ENCODE data around the gene CEP112. TPM values are rescaled to one million over a fixed set of nuclear protein-coding genes. Genes with fewer than 3 reads are reported as not detected.

Gene CEP112
- total and polyA plus RNA-seq, 9 of the 15 experiments (the other 6 are each of a cell fraction or from before 2014, with no cell fraction given): 0.84 TPM; not detected in 8

DNA sequence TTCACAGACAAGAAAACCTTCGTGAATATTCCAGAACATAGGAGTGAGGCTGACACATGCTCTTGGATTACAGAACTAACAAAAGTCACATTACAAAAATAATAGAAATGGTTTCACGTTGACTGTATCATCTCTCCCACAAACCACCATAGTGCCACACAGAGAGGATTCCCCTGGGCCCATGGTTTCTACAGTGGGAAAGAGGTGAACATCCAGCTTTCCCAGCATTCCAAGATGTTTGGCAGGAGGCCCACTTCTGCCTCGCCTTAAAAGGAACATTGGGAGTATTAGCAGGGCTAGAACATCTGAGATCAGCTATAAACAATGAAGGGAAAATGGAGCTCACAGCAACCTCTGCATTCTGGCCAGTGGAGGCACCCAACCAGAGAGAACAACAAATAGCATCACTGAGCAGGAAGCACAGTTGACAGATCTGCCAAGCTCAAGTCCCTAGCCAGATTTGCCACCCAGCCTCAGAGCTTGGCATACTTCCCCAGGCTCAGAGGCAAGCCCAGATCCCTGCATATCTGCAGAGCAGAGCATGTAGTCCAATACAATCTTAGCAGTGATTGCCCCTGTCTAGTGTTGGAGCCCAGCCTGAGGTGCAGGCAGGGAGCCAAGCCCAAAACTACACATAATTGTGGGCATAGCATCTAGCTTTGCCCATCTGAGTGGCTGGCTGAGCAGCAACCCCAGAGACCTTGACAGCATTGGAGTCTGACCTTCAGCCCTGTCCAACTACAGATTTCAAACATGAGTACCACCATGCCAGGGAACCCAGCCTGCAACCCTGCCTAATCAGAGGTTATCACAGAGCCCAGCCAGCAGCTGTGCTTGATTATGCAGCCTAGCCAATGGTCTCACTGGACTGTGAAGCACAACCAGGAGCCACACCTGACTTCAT lies 260.4 kb downstream of the CEP112 start:
- in situ Hi-C loops (cut with MboI) (no loop called here), intact Hi-C loops (cut with micrococcal nuclease) (no loop called here)
- POLR2A ChIA-PET: no interaction called here
- H3K4me2 ChIP-seq (ENCODE audit: insufficient read depth, low read length): no peak overlapping the region
- H3K4me3 ChIP-seq: no peak overlapping the region
- CTCF ChIA-PET (ENCODE audit: low intra/inter-chr PET ratio): no interaction called here
- H3K36me3 ChIP-seq (ENCODE audit: control insufficient read depth, insufficient read depth, low read length): no peaks in the 10 kb centered on the region
- BruUV-seq (replicated peaks): no TSS peak
- no peaks in the 10 kb centered on the region for H4K20me1 ChIP-seq (replicated peaks; ENCODE audit: control insufficient read depth, insufficient read depth, low read length)
- no peaks in the 10 kb centered on the region for H3K9me1 ChIP-seq (ENCODE audit: control insufficient read depth, insufficient read depth, low read length)
- H3K9me3 ChIP-seq (replicated peaks; ENCODE audit: control insufficient read depth, insufficient read depth, low read depth, low read length): no peaks in the 10 kb centered on the region
- 0% methylated on average over 3 of the region's 3 CpGs for WGBS (ENCODE audit: insufficient coverage, low coverage, missing lambda C conversion rate)
- H3K9ac ChIP-seq (ENCODE audit: insufficient read depth in 1 of 2, low read depth in 2 of 2, low read length in 2 of 2): no peak overlapping the region
- no peak overlapping the region for H2AFZ ChIP-seq (ENCODE audit: low read depth, low read length)
- no peaks in the 10 kb centered on the region for H3K79me2 ChIP-seq (ENCODE audit: control insufficient read depth, insufficient read depth, low read length)
- TF ChIP-seq ZMIZ1 (IDR thresholded peaks at IDR 0.05; ENCODE audit: low read depth in 2 of 2, low read length in 2 of 2) (no peak), ZNF263 (CRISPR knock-in tag; IDR thresholded peaks at IDR 0.05; ENCODE audit: borderline replicate concordance) (no peak), HNRNPLL (IDR thresholded peaks at IDR 0.05; ENCODE audit: low read depth, low read length, poor library complexity, severe bottlenecking) (no peak), NR2C1 (IDR thresholded peaks at IDR 0.05) (no peak), NR2C1 (tag; IDR thresholded peaks at IDR 0.05) (no peak), U2AF2 (optimal IDR thresholded peaks at IDR 0.05; ENCODE audit: low read depth, low read length) (no peak), ZSCAN32 (CRISPR knock-in tag; IDR thresholded peaks at IDR 0.05) (no peak), ATF4 (CRISPR knock-in tag; IDR thresholded peaks at IDR 0.05) (no peak), RFX5 (IDR thresholded peaks at IDR 0.05; ENCODE audit: low read depth, low read length) (no peak), PPARD (CRISPR knock-in tag; IDR thresholded peaks at IDR 0.05) (no peak), HES1 (IDR thresholded peaks at IDR 0.05; ENCODE audit: low read depth) (no peak)
- TF ChIP-seq, protein P1, sequence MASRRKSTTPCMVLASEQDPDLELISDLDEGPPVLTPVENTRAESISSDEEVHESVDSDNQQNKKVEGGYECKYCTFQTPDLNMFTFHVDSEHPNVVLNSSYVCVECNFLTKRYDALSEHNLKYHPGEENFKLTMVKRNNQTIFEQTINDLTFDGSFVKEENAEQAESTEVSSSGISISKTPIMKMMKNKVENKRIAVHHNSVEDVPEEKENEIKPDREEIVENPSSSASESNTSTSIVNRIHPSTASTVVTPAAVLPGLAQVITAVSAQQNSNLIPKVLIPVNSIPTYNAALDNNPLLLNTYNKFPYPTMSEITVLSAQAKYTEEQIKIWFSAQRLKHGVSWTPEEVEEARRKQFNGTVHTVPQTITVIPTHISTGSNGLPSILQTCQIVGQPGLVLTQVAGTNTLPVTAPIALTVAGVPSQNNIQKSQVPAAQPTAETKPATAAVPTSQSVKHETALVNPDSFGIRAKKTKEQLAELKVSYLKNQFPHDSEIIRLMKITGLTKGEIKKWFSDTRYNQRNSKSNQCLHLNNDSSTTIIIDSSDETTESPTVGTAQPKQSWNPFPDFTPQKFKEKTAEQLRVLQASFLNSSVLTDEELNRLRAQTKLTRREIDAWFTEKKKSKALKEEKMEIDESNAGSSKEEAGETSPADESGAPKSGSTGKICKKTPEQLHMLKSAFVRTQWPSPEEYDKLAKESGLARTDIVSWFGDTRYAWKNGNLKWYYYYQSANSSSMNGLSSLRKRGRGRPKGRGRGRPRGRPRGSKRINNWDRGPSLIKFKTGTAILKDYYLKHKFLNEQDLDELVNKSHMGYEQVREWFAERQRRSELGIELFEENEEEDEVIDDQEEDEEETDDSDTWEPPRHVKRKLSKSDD (conservative IDR thresholded peaks at IDR 0.05; ENCODE audit: low read length): no peak
- no peaks in the 10 kb centered on the region for H3K27me3 ChIP-seq (ENCODE audit: control insufficient read depth in 2 of 2, insufficient read depth in 2 of 2, low read length in 2 of 2)
- no peak overlapping the region for H3K27ac ChIP-seq (ENCODE audit: extremely low read depth, low read depth, low read length)
- H3K4me1 ChIP-seq (replicated peaks in 1 of 2; ENCODE audit: control insufficient read depth in 2 of 2, insufficient read depth in 2 of 2, low read length in 2 of 2): no peaks in the 10 kb centered on the region
- no peak for FAIRE-seq
- DNase-seq (ENCODE audit: extremely low read depth in 1 of 4, low spot score in 3 of 4): no peak
- ATAC-seq: no peak
